NCI-H2081 (cell line): ENCODE results near the gene ID4.
A peak's percentile ranks its signal among the peaks of the same experiment; 100 is the strongest.

Source experiments
- DNase-seq, 2 experiments: peaks; one replicate each; lab custom pipeline; 2025; lab: John Stamatoyannopoulos, UW

Gene ID4

DNA sequence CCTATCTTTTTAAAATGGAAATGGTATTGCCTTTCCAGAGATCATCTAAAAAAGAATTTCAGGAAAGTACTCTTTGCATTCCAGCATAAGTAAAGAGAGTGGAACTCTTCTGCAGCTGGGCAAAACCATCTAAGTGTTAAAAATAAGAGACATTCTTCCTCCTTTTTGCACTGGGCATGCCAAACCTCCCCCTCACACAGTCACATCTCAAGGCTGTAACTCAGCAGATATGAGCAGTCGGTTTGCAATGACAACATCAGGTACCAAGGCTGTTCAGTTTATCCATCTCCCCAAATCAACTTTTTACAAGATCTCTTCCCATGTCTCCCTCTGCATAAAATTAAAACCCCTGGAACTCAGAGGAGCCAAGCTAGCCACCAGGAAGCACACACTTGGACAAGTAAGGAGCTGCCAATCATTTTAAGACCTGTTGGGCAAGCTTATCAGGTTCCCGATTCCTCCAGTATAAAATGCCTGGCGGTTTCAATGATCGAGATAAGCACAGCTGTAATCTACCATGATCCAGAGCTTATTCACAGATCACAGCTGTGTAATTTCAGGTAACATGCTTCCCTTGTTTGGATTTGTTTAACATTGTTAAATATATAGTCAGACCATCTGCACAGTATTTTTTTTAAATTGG, 23.2 kb downstream of the ID4 start:
- DNase-seq = peak in 1 of 2 experiments; percentile 62

DNA sequence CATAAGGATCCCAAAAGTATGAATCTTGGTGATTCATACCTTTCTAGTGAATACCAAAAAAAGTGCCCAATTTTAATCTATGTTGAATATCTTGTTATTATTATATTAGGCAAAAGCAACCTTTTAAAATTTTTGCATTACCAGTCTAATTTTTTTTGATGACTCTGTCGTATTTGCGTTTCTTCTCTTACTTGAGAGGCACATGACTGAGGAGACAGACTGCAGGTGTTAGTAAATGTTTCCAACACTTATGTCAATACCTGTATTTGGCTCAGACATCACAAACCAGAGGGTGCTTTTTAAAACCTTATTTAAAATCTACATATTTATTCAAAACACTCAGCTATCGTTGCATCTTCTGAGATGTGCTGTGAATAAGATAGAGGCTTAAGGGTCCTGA, 27.1 kb downstream of the ID4 start:
- DNase-seq = peak in 1 of 2 experiments; percentile 44

DNA sequence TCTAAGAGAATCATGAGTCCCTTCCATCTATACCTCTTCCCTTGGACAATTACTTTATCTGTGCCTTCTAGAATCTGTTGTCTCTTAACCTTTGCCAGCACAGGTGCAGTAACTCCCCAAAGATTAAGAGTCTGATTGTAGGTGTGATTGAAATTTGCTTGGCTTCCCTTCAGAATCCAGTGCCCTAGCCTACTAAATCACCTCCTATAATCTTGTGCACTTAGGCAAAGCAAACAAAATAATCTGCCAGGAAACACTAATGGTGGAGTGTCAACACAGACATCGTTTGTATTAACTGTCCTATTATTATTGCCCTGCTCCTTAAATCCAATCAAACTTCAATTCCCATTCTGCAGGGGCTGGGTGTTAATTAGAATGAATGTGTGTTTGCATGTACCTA, 28.0 kb downstream of the ID4 start:
- peak; percentile 39 to 93 for DNase-seq

DNA sequence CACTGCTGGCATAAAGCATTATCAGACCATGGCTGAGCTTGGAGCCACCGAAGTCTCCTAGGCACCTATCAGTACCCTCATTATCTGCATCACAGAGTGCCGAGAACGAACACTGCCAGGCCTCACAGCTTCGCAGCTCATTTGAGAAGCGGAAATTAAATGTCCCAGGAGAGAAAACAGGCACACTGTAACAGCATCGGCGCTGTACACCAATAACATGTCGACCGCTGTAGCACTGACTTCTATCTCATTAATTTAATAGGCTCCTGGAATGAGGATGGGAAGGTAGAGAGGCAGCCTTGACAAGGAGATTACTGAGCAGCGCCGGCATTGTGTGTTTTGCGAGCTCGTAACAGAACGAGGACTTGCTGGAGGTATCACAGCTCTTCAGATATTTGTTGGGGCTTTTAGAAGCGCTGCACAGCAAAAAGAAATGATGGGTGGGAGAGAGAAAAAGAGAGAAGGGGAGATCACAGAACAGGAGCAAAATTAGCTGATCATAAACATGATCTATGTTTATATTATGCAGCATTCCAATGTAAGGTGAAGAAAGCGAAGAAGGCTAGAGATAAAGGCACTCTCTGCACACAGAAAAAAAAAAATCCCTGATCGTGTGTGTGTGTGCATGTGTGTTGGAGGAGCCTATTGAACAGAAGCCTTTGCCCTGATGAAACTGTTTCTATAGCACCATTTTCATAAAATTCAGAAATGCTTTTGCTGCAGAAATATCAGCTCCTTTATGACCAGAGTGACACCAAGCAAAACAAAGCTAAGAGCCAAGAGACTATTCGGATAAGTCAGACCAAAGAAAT, 29.2 kb downstream of the ID4 start:
- DNase-seq = peak in 1 of 2 experiments; percentile 25

DNA sequence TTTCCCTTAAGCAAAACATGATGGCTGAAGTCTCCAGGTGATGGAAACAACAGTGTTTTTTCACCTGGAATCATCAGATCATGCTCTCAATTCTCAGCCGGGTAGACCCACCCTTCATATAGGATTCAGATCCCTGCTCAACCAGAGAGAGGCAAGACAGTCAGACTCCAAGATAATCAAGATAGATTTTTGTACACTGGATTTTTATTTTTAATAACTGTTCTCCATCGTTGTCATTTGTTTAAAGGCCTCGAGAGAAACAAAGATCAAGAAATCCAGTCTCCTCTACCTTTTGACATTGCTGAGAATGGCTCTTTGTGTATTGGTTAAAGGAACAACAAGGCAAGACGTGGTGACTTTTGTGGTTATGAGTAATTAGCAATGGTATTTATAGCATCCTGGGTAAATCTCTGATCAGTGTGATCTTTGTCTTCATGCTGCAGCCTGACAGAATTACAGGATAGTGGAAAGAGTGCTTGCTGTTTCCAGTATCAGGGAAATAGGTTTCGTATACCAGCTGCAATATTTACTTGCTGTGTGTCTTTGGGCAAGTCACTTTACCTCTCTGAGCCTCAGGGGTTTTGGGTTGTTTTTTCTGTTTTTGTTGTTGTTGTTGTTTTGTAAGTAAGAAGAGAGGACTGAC, 29.9 kb downstream of the ID4 start:
- DNase-seq = no peak

DNA sequence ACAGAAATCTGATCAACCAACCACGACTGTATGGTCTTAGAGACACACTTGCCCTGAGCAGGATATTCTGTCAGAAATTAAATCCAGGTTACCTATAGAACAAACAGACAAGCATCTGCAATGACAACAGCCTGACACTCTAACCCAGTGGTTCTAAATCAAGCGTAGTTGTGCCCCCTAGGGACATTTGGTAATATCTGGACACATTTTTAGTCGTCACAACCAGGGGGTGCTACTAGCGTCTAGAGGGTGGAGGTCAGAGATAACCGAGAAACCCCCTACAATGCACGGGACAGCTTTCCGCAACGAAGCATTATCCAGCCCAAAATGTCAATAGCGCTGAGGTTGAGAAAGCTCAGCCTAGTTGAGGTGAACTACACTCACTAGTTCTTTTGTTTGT, 32.3 kb downstream of the ID4 start:
- no peak for DNase-seq

DNA sequence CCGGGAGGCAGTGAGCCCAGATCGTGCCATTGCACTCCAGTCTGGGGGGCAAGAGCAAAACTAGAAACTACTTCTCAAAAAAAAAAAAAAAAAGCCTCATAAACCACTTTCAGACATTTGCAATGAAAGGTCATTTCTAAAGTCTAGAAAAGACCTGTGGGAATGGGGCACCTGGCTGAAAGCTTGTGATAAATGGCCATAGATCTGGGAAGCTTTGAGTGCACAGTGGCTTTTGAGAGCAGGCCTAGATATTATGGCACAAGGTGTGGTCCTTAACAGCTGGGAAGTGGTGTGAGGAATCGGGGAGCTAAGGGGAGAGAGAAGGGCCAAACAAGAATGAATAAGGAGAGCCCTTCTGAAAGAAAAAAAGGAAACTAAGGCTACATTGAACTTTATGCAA, 33.2 kb downstream of the ID4 start:
- DNase-seq = no peak

DNA sequence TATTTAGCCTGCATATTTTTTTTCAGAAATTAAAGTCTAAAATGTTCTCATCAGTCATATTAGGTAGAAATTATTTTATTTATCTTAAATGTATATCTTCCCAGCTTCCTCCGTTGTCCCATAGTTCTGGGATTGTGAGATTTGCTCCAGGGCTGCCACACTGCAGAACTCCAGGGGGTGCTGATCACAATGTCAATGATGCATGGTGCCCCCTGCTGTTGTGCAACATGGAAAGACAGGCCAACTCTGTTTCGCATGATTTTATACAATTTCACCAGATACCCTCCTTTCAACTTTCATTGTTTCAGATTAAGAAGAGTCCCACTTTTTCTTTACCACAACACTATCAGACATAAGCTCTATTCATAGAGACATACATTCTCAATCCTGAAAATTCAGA, 35.9 kb downstream of the ID4 start:
- peak in 1 of 2 experiments; percentile 31 for DNase-seq

DNA sequence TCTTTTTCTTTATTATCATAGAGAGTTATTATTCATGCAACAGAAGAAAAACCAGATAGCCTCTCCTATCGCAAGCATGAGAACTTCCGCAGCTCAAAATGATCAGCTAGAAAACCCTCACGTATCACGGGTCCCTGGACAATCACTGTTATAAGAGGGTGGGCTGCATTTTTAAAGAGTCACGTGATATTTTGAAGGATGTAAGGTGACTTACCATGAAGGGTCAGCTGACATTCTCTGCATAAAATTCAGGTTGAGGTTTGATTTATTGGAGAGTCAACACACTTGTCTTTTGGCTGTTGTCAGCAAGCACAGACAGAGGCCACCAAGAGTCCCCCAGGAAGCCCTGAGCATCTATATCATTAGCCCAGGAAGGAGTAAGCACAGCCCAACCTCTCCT, 39.5 kb downstream of the ID4 start:
- no peak for DNase-seq

DNA sequence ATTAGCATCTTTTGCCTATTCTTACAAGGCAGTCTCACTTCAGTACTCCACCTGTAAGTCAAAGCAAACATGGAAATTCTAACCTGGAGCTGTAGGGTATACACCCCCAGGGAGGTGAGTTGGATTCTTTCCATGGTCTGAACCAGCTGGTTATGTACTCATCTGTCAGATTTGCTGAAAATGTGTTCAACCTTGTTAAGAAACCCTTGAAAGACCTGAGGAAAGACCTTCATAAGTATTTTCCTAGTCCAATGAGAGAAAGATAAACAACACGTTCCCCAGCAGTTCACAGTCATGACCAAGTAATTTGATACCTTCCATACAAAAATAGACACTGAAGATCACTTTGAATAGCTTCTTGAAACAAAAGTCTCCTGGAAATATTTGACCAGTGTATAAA, 42.5 kb downstream of the ID4 start:
- DNase-seq = peak; percentile 17 to 69

DNA sequence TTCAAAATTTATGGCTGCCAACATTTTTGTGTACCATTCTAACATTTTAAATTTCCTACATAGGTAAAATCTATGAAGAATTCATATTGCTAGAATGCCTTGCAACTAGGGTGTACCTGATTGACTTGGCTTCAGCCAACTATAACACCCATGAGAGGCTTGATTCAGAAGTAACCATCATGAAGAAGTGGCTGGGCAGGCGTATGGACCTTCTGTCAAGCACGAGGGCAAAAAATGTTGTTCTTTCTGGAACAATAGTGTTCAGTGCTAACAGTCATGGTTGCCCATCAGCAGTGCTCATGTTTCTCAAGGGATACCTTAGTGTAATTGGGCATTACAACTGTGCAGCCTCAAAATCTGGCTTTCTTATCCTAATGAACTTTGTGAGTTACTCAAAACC, 42.9 kb downstream of the ID4 start:
- DNase-seq = no peak

DNA sequence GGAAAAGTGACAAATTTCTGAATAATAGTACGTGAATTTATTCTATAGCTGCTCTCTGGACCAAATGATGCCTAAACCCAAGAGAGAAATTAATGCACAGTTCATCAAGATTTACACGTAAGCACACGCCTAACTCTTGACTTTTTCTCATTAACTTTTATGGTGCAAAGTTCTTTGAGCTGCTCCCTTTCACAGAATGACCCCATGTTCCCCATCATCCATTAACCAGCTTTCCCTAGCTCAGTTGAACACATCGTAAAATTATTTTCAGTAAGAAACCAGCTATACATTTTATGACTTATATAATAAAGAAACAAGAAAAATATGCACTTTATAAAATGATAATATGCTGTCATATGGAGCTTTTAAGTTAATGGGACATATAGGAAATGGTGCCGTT, 54.3 kb downstream of the ID4 start:
- DNase-seq = no peak
